ENCODE measurements around the gene MYO1D. TPM values are rescaled to one million over a fixed set of nuclear protein-coding genes. Genes with fewer than 3 reads are reported as not detected.

Gene MYO1D
- polyA plus RNA-seq, 4 donors: 62.9 to 80.1 (median 73.6) TPM

DNA sequence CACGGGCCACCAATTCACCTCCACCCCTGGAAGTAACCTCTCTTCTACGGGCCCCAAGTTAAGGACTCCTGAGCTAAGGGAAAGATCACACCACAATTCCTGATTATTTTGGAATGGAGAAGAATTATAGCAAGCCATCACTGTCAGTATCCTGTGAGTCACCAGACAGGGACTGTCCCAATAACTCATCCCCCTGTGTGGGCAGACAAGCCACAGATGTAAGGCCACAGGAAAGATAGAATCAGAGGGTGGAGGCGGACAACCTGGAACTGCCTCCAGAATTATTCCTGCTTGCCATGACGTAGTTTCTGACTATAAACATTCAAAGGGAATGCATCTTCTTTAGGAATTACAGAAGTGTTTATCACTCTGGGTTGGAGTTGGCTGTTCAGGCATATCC, 5.8 kb upstream of the MYO1D start:
- Histone ChIP-seq H3K9me3 (ENCODE audit: control insufficient read depth in 2 of 2, insufficient read depth in 1 of 2, low read depth in 1 of 2, low read length in 1 of 2) (no peaks in the 10 kb centered on the region), H3K27ac (ENCODE audit: low read depth in 1 of 3, low read length in 2 of 3) (no peak overlapping the region), H3K27me3 (ENCODE audit: control insufficient read depth in 3 of 3, insufficient read depth in 3 of 3, low read length in 3 of 3) (no peaks in the 10 kb centered on the region), H3K4me3 (ENCODE audit: low read depth in 1 of 3, low read length in 3 of 3) (no peak overlapping the region), H3K4me1 (ENCODE audit: control insufficient read depth in 3 of 3, insufficient read depth in 2 of 3, low read depth in 1 of 3, low read length in 2 of 3) (peaks cover 0 to 17% (median 4%) of the 10 kb centered on the region in 3 donors), H3K36me3 (ENCODE audit: control insufficient read depth in 3 of 3, insufficient read depth in 2 of 3, low read depth in 1 of 3, low read length in 3 of 3) (no peaks in the 10 kb centered on the region)
- FAIRE-seq (no peak), DNase-seq (no peak)
- 75 to 95% (median 85%) methylated on average over 4 of the region's 4 CpGs for WGBS, 3 donors

DNA sequence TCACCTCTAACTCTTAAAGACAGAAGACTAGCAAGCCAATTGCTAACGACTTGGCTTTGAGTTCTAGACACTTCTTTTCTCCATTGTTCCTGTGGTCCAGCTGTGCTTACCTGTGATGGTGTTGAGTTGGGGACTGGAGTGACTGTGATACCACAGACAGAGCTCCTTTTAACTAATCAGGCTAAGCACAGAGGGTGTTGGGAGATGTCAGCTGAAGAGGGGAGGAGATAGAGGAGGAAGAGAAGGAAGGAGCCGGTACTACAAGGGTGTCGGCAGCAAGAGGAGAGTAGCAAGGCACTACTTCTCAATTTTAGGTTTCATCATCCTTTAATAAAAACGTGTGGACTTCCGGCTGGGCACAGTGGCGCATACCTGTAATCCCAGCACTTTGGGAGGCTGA, 5.1 kb upstream of the MYO1D start:
- H3K27ac ChIP-seq (ENCODE audit: low read depth in 1 of 3, low read length in 2 of 3): no peak overlapping the region
- no peaks in the 10 kb centered on the region for H3K36me3 ChIP-seq (ENCODE audit: control insufficient read depth in 3 of 3, insufficient read depth in 2 of 3, low read depth in 1 of 3, low read length in 3 of 3)
- H3K4me3 ChIP-seq (ENCODE audit: low read depth in 1 of 3, low read length in 3 of 3): no peak overlapping the region
- peaks cover 3 to 22% (median 4%) of the 10 kb centered on the region in 3 donors for H3K4me1 ChIP-seq (ENCODE audit: control insufficient read depth in 3 of 3, insufficient read depth in 2 of 3, low read depth in 1 of 3, low read length in 2 of 3)
- no peak for FAIRE-seq
- no peak for DNase-seq
- H3K27me3 ChIP-seq (ENCODE audit: control insufficient read depth in 3 of 3, insufficient read depth in 3 of 3, low read length in 3 of 3): no peaks in the 10 kb centered on the region
- no peaks in the 10 kb centered on the region for H3K9me3 ChIP-seq (ENCODE audit: control insufficient read depth in 2 of 2, insufficient read depth in 1 of 2, low read depth in 1 of 2, low read length in 1 of 2)
- WGBS, 3 donors: 75 to 81% (median 78%) methylated on average over 6 of the region's 6 CpGs

DNA sequence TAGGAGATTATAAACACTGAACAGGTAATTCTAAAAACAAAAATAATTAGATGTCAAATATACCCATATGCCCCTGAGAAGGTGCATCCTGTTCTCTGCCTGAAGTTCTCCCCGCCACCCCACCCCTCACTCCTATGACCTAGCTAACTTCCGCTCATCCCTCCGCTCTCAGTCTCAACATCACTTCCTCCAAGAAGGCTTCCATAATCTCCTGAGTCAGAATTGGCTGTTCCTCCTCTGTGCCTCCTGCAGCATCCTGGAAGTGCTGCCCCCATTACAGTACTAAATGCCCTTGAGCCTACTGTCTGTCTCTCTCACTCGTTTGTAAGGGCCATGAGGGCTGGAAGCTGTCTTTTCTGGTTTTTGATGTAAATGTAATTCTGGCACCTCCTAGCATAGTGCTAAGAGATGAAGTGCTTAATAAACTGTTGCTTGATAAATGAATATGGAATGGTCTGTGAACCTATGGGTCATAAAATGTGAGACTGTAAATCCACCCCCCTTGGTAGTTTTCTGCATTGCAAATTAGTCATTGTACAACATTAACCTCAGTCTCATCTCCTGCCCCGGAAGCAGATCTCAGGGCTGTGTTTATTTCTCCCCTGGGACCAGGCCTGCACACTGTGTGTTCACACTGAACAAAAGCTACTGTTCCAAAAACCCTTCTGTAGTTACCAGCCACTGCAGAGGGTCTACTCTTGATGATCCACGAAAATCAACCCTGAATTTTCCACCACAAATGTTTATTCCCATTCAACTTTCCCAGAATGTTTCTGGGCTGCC, 3.9 kb upstream of the MYO1D start:
- FAIRE-seq: no peak
- 77 to 82% (median 80%) methylated on average over 6 of the region's 6 CpGs for WGBS, 3 donors

DNA sequence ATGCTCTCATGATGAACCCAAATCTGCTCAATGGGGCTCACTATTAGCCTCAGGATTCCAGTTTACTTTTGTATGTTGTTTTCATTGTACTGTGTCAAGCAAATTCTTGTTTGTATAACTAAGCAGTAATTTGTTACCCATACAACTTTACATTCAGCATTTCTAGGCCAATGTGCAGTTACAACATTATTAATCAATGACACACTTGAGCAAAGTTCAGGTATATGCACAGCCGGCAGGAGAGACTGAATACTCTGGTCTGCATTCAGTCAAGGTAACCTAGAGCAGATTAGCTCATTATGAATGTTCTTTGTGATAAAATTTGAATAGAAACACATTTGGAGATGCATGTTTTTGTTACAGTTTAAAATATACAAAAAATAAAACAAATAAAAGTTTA, 2.2 kb upstream of the MYO1D start:
- Histone ChIP-seq H3K27me3 (ENCODE audit: control insufficient read depth in 3 of 3, insufficient read depth in 3 of 3, low read length in 3 of 3) (no peaks in the 10 kb centered on the region), H3K36me3 (ENCODE audit: control insufficient read depth in 3 of 3, insufficient read depth in 2 of 3, low read depth in 1 of 3, low read length in 3 of 3) (no peaks in the 10 kb centered on the region), H3K9me3 (ENCODE audit: control insufficient read depth in 2 of 2, insufficient read depth in 1 of 2, low read depth in 1 of 2, low read length in 1 of 2) (no peaks in the 10 kb centered on the region), H3K4me3 (ENCODE audit: low read depth in 1 of 3, low read length in 3 of 3) (no peak overlapping the region), H3K4me1 (ENCODE audit: control insufficient read depth in 3 of 3, insufficient read depth in 2 of 3, low read depth in 1 of 3, low read length in 2 of 3) (peaks cover 3 to 36% (median 4%) of the 10 kb centered on the region in 3 donors), H3K27ac (ENCODE audit: low read depth in 1 of 3, low read length in 2 of 3) (peak overlapping the region in 1 of 3 donors; percentile 73)
- DNase-seq (peak; percentile 75 to 89), FAIRE-seq (peak; percentile 19)
- 8 to 64% (median 33%) methylated on average over 1 of the region's 1 CpG for WGBS, 3 donors

More for the DNA sequence above, 3.9 kb upstream of the MYO1D start:
- Histone ChIP-seq H3K4me1 (ENCODE audit: control insufficient read depth in 3 of 3, insufficient read depth in 2 of 3, low read depth in 1 of 3, low read length in 2 of 3) (peaks cover 3 to 24% (median 4%) of the 10 kb centered on the region in 3 donors), H3K9me3 (ENCODE audit: control insufficient read depth in 2 of 2, insufficient read depth in 1 of 2, low read depth in 1 of 2, low read length in 1 of 2) (no peaks in the 10 kb centered on the region), H3K27me3 (ENCODE audit: control insufficient read depth in 3 of 3, insufficient read depth in 3 of 3, low read length in 3 of 3) (no peaks in the 10 kb centered on the region), H3K27ac (ENCODE audit: low read depth in 1 of 3, low read length in 2 of 3) (no peak overlapping the region), H3K4me3 (ENCODE audit: low read depth in 1 of 3, low read length in 3 of 3) (no peak overlapping the region), H3K36me3 (ENCODE audit: control insufficient read depth in 3 of 3, insufficient read depth in 2 of 3, low read depth in 1 of 3, low read length in 3 of 3) (no peaks in the 10 kb centered on the region)
- DNase-seq: no peak

GRCh38 chr17:32878211-32878610, 1.3 kb upstream of the MYO1D start:
- no peak for FAIRE-seq
- no peaks in the 10 kb centered on the region for H3K9me3 ChIP-seq (ENCODE audit: control insufficient read depth in 2 of 2, insufficient read depth in 1 of 2, low read depth in 1 of 2, low read length in 1 of 2)
- DNase-seq: peak in 1 of 2 donors; percentile 68
- 43 to 69% (median 68%) methylated on average over 3 of the region's 3 CpGs for WGBS, 3 donors
- H3K36me3 ChIP-seq (ENCODE audit: control insufficient read depth in 3 of 3, insufficient read depth in 2 of 3, low read depth in 1 of 3, low read length in 3 of 3): no peaks in the 10 kb centered on the region
- peak overlapping the region; percentile 0 to 63 (median 47) for H3K27ac ChIP-seq (ENCODE audit: low read depth in 1 of 3, low read length in 2 of 3)
- H3K4me3 ChIP-seq (ENCODE audit: low read depth in 1 of 3, low read length in 3 of 3): no peak overlapping the region
- H3K4me1 ChIP-seq (ENCODE audit: control insufficient read depth in 3 of 3, insufficient read depth in 2 of 3, low read depth in 1 of 3, low read length in 2 of 3): peaks cover 3 to 43% (median 4%) of the 10 kb centered on the region in 3 donors
- no peaks in the 10 kb centered on the region for H3K27me3 ChIP-seq (ENCODE audit: control insufficient read depth in 3 of 3, insufficient read depth in 3 of 3, low read length in 3 of 3)

DNA sequence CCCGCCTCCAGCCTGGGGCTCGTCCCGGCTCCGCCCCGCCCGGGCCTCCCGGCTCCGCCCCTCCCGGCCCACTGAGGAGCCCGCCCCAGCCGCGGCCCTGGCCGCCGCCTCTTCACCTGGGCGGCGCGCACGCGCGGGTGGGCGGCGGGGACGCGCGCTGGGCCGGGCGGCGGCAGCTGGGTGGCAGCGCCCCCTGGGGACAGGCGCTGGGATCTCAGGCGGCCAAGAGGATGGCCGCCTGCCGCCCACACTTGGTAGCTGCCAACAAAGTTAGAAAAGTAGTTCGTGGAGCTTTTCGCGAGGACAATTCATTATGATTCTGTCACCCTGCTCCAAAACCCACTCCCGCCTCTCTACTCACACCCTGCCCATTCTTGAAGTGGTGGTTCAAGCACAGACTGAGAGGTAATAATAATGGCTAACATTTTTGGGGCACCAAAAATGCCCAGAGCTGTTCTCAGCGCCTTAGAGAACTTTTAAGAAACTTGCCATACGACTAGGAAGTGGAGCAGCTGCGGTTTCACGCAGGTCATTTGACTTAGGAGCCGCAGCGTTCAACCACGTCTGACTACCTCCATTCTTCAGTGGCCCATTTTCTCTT, 340 bp upstream of the MYO1D start:
- WGBS, 3 donors: 1 to 9% (median 6%) methylated on average over 22 to 44 of the region's 44 CpGs
- FAIRE-seq (no peak), DNase-seq (peak; percentile 92 to 98)
- no peaks in the 10 kb centered on the region for H3K9me3 ChIP-seq (ENCODE audit: control insufficient read depth in 2 of 2, insufficient read depth in 1 of 2, low read depth in 1 of 2, low read length in 1 of 2)
- peak overlapping the region in 2 of 3 donors; percentile 55 to 92 for H3K4me3 ChIP-seq (ENCODE audit: low read depth in 1 of 3, low read length in 3 of 3)
- no peaks in the 10 kb centered on the region for H3K27me3 ChIP-seq (ENCODE audit: control insufficient read depth in 3 of 3, insufficient read depth in 3 of 3, low read length in 3 of 3)
- no peaks in the 10 kb centered on the region for H3K36me3 ChIP-seq (ENCODE audit: control insufficient read depth in 3 of 3, insufficient read depth in 2 of 3, low read depth in 1 of 3, low read length in 3 of 3)
- H3K4me1 ChIP-seq (ENCODE audit: control insufficient read depth in 3 of 3, insufficient read depth in 2 of 3, low read depth in 1 of 3, low read length in 2 of 3): peaks cover 3 to 45% (median 4%) of the 10 kb centered on the region in 3 donors
- peak overlapping the region; percentile 87 to 100 (median 99) for H3K27ac ChIP-seq (ENCODE audit: low read depth in 1 of 3, low read length in 2 of 3)

GRCh38 chr17:32875923-32876416, 954 bp downstream of the MYO1D start:
- no peak for FAIRE-seq
- H3K9me3 ChIP-seq (ENCODE audit: control insufficient read depth in 2 of 2, insufficient read depth in 1 of 2, low read depth in 1 of 2, low read length in 1 of 2): no peaks in the 10 kb centered on the region
- 3 to 8% (median 6%) methylated on average over 15 of the region's 15 CpGs for WGBS, 3 donors

GRCh38 chr17:32875230-32875917, 1.6 kb downstream of the MYO1D start:
- H3K9me3 ChIP-seq (ENCODE audit: control insufficient read depth in 2 of 2, insufficient read depth in 1 of 2, low read depth in 1 of 2, low read length in 1 of 2): no peaks in the 10 kb centered on the region
- FAIRE-seq: no peak
- H3K27me3 ChIP-seq (ENCODE audit: control insufficient read depth in 3 of 3, insufficient read depth in 3 of 3, low read length in 3 of 3): no peaks in the 10 kb centered on the region
- H3K36me3 ChIP-seq (ENCODE audit: control insufficient read depth in 3 of 3, insufficient read depth in 2 of 3, low read depth in 1 of 3, low read length in 3 of 3): no peaks in the 10 kb centered on the region
- H3K4me1 ChIP-seq (ENCODE audit: control insufficient read depth in 3 of 3, insufficient read depth in 2 of 3, low read depth in 1 of 3, low read length in 2 of 3): peaks cover 3 to 45% (median 4%) of the 10 kb centered on the region in 3 donors
- peak overlapping the region in 2 of 3 donors; percentile 87 to 100 for H3K27ac ChIP-seq (ENCODE audit: low read depth in 1 of 3, low read length in 2 of 3)
- no peak for DNase-seq
- WGBS, 3 donors: 45 to 61% (median 52%) methylated on average over 2 of the region's 2 CpGs
- H3K4me3 ChIP-seq (ENCODE audit: low read depth in 1 of 3, low read length in 3 of 3): peak overlapping the region in 2 of 3 donors; percentile 55 to 92

More at GRCh38 chr17:32875923-32876416, 954 bp downstream of the MYO1D start:
- Histone ChIP-seq H3K4me1 (ENCODE audit: control insufficient read depth in 3 of 3, insufficient read depth in 2 of 3, low read depth in 1 of 3, low read length in 2 of 3) (peaks cover 3 to 45% (median 4%) of the 10 kb centered on the region in 3 donors), H3K27ac (ENCODE audit: low read depth in 1 of 3, low read length in 2 of 3) (peak overlapping the region; percentile 87 to 100 (median 99)), H3K27me3 (ENCODE audit: control insufficient read depth in 3 of 3, insufficient read depth in 3 of 3, low read length in 3 of 3) (no peaks in the 10 kb centered on the region), H3K4me3 (ENCODE audit: low read depth in 1 of 3, low read length in 3 of 3) (peak overlapping the region; percentile 55 to 92 (median 90)), H3K36me3 (ENCODE audit: control insufficient read depth in 3 of 3, insufficient read depth in 2 of 3, low read depth in 1 of 3, low read length in 3 of 3) (no peaks in the 10 kb centered on the region)
- no peak for DNase-seq

All from small intestine (tissue), 7 donors.